ENCODE data around the gene HAT1. TPM values are rescaled to one million over a fixed set of nuclear protein-coding genes. Genes with fewer than 3 reads are reported as not detected.

HAT1 gene
- 18.6 and 22.1 TPM in 2 replicates for total RNA-seq

GRCh38 chr2:171922230-171923022 is at the start of gene HAT1:
TSS of gene HAT1 (plus strand) at chr2:171922461. CDS start at chr2:171922501, 40 bp downstream.

GRCh38 chr2:171893824-171894611 is 28.2 kb upstream of the HAT1 start, which contains the start of gene SLC25A12:
TSS of gene SLC25A12 (minus strand) at chr2:171894244. CDS start at chr2:171894214, 30 bp downstream.

GRCh38 chr2:171999604-172000469 is 77.6 kb downstream of the HAT1 start, which contains the start of gene METAP1D:
TSS of gene METAP1D (plus strand) at chr2:171999953. CDS start at chr2:171999970, 17 bp downstream.

Other genes with a start within 250 kb of the HAT1 start
- gene DYNC1I2, start 235.0 kb upstream of the HAT1 start, total RNA-seq, result 85.6 and 96.0 TPM in 2 replicates
- 16.5 TPM in 2 replicates for gene SLC25A12, start 28.2 kb upstream of the HAT1 start, total RNA-seq
- gene METAP1D, start 77.5 kb downstream of the HAT1 start, total RNA-seq, result 4.5 and 4.6 TPM in 2 replicates
- not detected in 2 replicates for gene DLX1, start 163.0 kb downstream of the HAT1 start, total RNA-seq
- gene DLX2, start 180.4 kb downstream of the HAT1 start, total RNA-seq, result not detected in 2 replicates

Measured in smooth muscle cell of bladder (primary cell).